Upper lobe of left lung (tissue), 4 donors: ENCODE results near the gene ACER1.

Experiments used
- CTCF ChIP-seq, 6 experiments: fragments of 450-650 bp in 4 of 6; fragments of 200-600 bp in 2 of 6; sonication (generic) in 2 of 6; IDR thresholded peaks; one replicate each; pipeline ENCODE4 v1.5.1; 2016 to 2019; ENCODE audit warnings: antibody characterized with exemption in 6 of 6
- POLR2A ChIP-seq, 4 donors: fragments of 450-650 bp; IDR thresholded peaks; one replicate each; pipeline ENCODE4 v1.5.1; 2016 to 2017; ENCODE audit warnings: antibody characterized with exemption in 4 of 4, mild to moderate bottlenecking in 2 of 4

- TF ChIP-seq CTCF (IDR thresholded peaks at IDR 0.05) (no peak), POLR2A (IDR thresholded peaks at IDR 0.05) (no peak)
Observed at GRCh38 chr19:6352381-6353165, 19.2 kb upstream of the ACER1 start.
